GM19467 (cell line): ENCODE results near the gene HARBI1.
A peak's percentile ranks its signal among the peaks of the same experiment; 100 is the strongest.

Experiments
- ATAC-seq: cut with Tn5 transposase; IDR thresholded peaks from one replicate; pipeline ENCODE4 v1.9.1; 2021; ENCODE audit warnings: mild to moderate bottlenecking, moderate library complexity; ENCODE audit not compliant: unreplicated experiment

The HARBI1 gene, protein sequence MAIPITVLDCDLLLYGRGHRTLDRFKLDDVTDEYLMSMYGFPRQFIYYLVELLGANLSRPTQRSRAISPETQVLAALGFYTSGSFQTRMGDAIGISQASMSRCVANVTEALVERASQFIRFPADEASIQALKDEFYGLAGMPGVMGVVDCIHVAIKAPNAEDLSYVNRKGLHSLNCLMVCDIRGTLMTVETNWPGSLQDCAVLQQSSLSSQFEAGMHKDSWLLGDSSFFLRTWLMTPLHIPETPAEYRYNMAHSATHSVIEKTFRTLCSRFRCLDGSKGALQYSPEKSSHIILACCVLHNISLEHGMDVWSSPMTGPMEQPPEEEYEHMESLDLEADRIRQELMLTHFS

DNA sequence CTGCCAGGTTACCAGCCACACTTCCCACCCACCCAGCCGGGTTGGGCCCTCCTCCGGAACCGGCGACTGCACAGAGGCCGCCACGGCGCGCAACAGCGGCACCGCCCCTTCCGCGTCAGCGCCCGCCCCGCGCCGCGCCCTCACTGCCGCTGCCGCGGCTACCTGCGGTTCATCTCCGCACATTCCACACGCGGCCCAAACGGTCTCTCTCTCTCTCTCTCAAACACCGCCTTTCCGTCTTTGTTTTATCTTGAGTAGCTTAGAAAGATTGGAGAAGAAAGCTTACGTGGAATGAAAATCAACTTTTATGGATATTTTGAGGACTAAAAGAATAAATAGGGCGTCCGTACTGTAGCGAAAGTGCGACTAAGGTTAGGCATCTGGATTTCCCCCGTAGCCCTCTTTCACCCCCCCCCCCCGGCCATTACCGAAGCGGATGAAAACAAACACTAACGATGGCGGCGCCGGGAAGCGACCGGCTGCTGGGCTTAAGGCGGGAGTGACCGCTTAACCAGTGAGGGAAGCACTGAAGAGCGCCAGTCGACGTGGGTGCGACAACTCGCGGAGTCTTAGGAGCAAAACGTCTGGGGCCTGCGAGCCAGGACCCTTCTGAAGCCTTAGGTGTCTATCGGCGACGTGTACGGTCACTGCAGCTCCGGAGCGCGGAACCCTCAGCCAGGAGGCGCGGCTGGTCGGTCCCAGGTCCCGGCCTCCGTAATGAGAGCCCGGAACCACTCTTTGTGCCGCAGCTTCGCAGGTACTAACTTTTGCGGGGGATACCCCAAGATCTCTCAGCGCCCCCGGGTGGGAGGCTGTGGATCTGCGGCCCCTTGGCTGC is at the start of gene HARBI1, which contains the start of gene ATG13:
TSS of gene HARBI1 (minus strand) at position 94 of the 838 bp plus-strand sequence. CDS start 990 bp downstream, outside the sequence.
TSS of gene ATG13 (plus strand) at position 420 of the 838 bp plus-strand sequence. CDS start 26,739 bp downstream, outside the sequence.
- peak; percentile 90 for ATAC-seq

DNA sequence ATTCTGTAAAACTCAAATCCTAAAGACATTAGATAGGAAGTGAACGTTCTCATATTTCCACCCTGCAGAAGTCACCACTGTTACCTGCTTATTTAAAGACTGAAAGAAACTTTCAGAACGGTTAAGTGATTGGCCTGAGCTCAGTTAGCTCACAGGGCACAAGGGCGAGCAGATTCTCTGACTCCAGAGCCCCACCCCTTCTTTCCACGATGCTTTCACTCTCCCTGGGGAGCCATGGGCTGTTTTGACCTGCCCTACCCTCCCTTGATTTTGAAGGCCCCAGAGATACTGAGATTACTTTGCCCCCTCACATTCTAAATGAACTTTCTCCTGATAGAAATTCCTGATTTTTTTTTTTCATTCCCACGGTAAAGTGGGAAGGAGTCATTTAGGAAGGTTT is 49.5 kb upstream of the HARBI1 start:
- ATAC-seq: no peak

DNA sequence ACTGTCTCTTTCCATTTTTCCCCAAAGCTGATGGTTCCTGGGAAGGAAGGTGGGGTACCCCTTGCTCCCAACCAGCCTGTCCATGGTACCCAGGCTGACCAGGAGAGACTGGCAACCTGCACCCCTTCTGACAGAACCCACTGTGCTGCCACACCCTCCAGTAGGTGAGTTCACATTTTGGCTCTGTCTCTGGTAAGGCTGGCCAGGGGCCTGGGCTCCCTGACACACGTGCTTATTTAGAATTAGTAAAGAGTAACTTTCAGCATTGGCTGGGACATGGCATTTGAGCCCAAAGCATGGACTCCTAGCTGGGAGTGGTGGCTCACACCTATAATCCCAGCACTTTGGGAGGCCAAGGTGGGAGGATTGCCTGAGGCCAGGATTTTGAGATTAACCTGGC is 48.3 kb upstream of the HARBI1 start:
- ATAC-seq: no peak

DNA sequence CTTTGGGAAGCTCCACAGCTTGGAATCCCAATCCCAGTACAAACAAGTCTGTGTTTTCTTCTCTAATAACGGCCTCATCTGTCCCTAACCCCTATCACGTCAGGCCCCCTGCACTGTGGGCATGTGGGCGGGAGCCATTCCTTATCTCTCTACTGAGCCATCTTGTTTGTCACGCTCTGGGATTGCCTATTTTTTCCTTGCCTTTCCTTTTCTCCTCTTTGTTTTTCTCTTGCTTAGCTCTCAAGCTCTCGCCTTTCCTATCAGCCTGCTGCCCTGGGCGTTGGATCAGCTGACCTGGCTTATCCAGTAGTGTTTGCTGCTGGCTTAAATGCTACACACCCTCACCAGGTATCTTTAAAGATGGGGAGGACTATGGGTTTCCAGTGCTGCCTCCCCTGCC is 47.6 kb upstream of the HARBI1 start:
- ATAC-seq: no peak

DNA sequence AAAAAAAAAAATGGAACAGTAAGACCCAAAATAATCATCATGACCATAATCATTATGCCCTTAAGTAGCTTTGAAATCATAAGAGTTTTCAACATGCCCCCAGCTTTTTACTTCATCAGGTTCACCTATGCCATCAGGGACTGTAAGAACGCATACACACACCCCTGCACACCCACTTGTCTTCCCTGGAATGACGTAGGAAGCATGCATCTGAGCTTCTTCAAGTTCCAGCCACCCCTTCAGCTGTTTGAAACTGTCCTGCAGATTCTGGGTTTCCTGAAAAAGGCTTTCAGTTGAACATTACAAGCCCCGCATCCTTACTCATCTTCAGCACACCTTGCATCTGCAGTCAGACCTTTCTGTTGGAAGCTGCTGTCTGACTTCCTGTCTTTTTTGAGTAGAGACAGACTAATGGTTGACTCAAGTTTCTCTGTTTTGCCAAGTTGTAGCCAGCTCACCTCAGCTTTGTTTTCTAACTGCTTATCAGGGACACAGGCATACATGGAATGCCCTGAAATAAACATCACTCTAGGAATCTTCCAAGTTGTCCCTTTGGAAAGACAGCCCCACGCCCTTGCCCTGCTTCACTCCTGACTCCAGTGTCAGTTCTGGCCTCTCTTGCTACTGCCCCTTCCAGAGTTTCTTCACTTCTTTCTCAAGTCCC is 46.4 kb upstream of the HARBI1 start:
- no peak for ATAC-seq

DNA sequence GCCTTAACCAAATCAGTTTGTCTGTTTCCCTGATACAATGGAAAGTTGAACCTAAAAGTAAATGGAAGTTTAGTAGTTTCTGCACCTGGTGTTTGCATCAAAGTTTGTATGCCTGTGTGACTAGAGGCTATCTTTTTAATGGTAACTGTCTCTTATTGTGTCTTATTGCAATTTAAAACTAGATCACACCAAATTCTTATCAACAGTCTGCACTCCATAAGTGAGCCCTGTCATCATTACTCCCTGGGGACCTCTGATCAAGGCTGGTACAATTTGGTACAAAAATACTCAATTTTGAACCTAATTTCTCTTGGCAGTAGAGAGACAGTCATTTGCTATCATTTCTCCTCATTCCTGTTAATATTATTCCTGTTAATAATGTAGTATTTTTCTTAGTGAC is 45.3 kb upstream of the HARBI1 start:
- ATAC-seq: no peak

DNA sequence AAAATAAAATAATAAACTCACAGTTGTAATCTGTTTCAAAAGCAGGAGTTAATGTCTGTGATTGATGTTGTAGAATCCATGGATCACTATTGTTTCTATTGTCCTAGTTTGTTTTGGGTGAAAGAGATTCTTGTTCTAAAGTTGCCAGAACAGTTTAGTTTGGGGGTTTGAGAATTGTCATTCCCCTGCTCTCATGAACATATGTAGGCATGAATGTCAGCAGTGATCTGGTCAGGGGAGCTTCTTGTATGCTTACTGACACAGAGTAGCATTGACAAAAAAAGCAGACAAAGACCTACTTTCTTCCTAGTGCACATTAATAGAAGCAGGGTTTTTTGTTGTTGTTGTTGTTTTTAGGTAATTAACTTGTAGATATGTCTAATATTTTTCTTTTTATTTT is 44.8 kb upstream of the HARBI1 start:
- ATAC-seq: no peak

DNA sequence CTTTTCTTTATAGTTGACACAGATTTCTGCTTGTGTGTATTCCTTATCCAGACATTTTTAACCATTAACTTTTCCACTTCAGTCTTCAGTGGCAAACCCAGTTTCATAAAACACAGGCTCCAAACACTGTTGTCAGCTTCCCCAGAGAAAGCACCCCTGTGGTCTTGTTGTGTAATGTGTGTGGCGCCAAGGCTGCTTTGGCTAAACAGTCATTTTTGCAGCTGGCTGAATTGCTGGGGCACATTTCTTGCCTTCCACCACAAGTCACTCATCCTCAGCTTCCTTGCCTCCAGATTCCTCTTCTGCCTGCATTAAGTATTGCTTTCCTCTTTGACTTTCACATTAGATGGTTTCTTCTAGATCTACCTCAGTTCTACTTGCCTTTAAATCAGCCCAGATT is 42.9 kb upstream of the HARBI1 start:
- no peak for ATAC-seq

DNA sequence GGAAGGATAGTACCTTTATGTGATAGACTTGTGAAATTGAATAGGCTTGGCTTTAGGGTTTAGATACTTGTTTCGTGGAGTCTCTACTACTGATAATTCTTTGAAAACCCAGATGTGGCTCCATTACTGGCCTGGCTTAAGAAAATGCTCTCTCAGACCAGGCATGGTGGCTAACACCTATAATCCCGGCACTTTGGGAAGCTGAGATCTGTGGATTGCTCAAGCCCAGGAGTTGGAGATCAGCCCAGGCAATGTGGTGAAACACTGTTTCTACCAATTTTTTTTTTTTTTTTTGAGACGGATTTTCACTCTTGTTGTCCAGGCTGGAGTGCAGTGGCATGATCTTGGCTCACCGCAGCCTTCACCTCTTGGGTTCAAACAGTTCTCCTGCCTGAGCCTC is 41.2 kb upstream of the HARBI1 start:
- no peak for ATAC-seq

DNA sequence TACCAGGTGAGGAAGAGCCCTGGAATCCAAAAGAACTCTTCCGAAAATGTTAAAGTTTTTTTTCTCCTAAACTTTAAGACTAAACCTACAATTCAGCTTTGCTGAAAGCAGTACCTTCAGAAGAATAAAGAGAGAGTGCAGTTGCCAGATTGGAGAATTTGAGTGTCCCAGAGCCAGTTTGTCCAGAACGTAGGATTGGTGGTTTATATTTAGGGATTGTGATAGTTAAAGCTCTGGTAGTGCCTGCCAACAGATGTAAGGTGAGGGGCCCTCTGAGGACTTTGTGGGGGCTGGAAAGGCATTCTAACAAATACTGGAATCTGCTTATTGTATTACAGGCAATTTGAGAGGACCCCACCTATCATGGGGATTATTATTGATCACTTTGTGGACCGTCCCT is 40.2 kb upstream of the HARBI1 start:
- ATAC-seq: no peak

DNA sequence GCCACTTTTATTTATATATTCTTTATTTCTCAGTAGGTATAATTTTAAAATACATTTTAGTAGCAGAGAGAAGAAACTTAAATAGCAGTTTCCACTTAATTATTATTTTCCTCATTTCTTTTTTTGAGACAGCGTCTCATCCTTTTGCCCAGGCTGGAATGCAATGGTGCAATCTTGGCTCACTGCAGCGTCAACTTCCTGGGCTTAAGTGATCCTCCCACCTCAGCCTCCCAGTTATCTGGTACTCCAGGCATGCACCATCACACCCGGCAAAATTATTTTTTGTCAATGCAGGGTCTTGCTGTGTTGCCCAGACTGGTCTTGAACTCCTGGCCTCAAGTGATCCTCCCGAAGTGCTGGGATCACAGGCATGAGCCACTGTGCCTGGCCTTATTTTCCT is 38.6 kb upstream of the HARBI1 start:
- ATAC-seq: no peak

DNA sequence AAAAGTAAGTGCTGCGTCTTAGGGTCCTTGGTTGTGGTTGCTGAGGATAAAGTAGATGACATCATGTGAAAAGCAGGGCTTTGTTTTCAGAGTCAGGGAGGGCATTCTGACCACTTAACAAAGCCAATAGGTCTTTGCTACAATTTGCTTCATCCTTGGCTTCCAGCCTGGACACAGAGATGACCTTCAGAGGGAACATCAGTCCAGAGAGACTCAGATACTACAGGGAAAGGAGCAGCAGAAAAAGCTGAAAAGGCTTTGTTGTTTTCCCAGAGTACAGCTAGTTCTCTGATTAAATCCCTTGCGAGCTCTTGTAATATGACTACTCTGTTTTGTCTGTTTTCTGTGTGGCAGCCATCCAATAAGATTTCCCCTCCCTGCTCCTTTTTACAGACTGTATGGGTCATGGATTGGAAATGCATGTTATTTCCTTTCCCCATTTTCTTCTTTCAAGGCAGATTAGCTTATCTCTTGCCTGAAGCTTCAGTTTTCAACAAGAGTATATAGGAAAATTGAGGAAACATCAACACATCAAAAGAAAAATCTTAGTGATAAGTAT is 32.2 kb upstream of the HARBI1 start:
- no peak for ATAC-seq

DNA sequence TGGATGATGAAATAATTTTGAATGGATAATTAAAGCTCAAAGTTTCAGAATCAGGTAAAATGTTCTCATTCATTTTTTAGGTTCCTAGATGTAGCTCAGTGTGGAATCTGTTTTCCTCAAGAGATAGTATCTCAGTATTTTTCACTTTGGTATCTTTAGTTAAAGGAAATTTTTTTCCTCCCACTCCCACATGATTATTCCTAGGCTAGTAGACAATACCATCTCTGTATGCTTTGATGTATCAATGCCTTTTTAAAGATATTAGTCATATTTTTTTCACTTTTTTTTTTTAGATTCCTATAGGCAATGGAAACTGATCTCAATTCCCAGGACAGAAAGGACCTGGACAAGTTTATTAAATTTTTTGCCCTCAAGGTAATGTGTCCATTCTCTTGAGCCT is 27.0 kb upstream of the HARBI1 start:
- ATAC-seq: no peak

DNA sequence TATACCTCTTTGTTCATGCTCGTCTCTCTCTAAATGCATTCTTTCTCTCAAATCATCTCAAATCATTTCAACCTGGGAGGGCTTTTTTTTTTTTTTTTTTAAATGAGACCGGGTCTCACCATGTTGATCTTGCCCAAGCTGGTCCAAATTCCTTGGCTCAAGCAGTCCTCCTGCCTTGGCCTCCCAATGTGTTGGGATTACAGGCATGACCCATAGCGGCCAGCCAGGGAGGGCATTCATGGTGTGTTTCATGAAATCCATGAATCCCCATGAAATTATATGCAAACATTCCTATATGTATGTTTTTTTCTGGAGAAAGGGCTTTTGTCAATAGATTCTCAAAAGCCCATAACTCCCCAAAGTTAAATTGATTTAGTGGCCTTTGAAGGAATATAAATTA is 26.5 kb upstream of the HARBI1 start:
- ATAC-seq: no peak

DNA sequence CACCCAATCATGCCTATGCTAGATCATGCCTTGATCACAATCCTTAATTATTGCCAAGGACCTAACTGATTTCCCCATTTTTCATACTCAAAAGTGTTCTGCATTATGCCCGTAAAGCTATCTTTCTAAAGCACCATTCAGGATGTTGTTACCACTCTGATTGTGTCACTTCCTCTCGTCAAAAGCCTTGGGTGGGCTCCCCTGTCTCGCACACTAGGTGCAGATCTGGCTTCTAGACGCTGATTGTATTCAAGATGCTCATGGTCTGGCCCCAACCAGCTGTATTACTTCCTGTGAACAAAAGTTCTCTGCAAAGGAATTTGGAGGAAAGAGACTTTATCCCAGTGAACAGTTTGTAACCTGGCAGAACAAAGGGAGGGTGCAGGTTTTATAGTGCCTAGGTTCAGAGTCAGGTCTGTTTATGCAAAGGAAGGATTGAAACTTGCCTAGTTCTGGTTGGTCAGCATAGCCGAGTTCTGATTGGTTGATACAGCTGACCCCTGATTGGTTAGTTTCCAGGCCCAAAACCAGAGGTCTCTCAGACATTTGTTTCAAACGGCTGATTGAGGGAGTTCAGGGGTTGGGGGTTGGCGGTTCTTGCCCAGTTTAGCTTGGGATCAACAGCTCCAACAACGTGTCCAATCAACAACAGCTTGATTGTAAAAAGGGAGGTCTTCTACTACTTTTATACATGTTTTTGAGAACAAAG is 25.8 kb upstream of the HARBI1 start:
- no peak for ATAC-seq

DNA sequence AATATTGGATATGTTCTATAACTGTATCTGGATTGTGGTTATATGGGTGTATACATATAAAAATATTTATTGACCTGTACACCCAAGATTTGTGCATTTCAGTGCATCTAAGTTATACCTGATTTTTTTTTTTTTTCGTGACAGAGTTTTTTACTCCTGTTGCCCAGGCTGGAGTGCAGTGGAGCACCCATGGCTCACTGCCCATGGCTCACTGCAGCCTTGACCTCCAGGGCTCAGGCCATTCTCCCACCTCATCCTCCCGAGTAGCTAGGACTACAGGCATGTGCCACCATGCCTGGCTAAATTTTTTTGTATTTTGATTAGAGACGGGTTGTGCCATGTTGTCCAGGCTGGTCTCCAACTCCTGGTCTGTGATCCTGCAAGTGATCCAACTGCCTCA is 24.6 kb upstream of the HARBI1 start:
- ATAC-seq: no peak

DNA sequence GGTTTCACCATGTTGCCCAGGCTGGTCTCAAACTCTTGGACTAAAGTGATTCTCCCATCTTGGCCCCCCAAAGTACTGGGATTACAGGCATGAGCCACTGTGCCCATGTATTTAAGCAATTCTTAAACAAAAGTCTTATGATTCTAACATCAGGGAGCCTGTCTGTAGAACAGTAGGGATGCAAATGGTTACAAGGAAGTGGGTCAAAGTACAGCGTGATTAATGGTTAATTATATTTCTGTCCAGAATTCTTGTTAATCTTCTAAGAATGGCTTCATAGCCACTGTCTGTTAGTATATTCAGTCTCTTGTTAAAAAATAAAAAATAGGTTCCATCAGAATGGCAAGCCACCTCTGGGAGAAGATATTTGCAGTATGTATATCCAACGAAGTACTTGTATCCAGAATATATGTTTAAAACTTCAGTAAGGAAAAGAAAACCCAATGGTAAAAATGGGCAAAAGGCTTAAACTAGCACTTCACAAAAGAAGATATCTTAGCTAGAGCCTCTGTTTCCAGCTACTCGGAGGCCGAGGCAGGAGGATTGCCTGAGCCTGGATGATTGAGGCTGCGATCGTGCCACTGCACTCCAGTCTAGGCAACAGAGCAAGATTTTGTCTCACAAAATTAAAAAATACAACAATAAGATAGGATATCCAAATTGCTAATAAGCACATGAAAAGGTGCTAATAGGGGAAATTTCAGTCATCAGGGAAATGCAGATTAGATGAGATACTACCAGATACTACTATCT is 23.2 kb upstream of the HARBI1 start:
- ATAC-seq: no peak

DNA sequence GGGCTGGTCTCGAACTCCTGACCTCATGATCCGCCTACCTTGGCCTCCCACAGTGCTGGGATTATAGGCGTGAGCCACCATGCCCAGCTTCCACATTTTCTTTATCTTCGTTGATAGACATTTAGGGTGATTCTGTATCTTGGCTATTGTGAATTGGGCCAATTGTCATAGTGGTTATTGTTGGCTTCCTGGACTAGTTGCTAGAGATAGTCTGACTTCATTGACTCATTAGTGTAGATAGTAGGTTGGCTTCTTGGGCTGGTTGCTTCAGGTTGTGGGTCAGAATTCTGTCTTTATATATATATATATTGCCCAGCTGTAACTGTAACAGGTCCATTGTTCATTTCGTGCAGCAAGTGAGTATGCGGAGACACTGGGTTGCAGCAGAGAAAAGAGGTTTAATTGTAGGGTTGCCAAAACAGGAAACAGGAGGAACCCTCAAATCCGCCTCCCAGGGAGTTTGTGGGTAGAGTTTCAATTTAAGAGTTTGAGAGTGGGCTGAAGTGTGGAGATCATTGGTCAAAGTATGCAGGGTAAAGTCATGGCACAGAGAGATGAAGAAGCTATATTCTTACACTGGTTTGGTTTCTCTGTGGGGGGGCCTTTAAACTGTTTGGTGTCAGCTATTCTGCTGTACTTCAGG is 22.3 kb upstream of the HARBI1 start:
- no peak for ATAC-seq

DNA sequence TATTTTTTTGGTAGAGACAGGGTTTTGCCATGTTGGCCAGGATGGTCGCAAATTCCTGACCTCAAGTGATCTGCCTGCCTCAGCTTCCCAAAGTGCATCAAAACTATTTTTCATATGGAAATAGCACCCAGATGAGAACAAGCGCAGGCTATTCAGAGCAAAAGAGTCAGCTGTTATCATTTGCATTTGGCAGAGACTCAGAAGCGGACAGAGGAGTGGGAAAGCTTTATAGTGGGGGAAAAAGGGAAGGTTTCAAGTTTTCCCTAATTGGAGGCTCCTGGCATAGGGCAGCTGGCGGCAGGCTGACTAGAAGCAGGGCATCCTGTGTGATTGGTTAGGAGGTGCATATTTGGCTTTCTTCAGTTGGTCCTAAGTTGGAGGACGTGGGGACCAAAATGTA is 20.5 kb upstream of the HARBI1 start:
- ATAC-seq: no peak
